Uterus (tissue), 2 donors: ENCODE measurements around the gene LTB4R2.

Experiments
- CTCF ChIP-seq, 4 experiments: fragments of 200-600 bp in 2 of 4; fragments of 450-650 bp in 2 of 4; sonication (generic) in 2 of 4; IDR thresholded peaks; one replicate each; pipeline ENCODE4 v1.5.1; 2016 to 2019; ENCODE audit warnings: antibody characterized with exemption in 4 of 4, mild to moderate bottlenecking in 2 of 4, moderate library complexity in 1 of 4
- POLR2A ChIP-seq, 2 donors: fragments of 450-650 bp; IDR thresholded peaks; one replicate each; pipeline ENCODE4 v1.6.1; 2016; ENCODE audit warnings: antibody characterized with exemption in 2 of 2, mild to moderate bottlenecking in 1 of 2, moderate library complexity in 1 of 2

GRCh38 chr14:24347134-24347533, 37.2 kb downstream of the LTB4R2 start:
- no peak for TF ChIP-seq CTCF (IDR thresholded peaks at IDR 0.05)
- no peak for TF ChIP-seq POLR2A (IDR thresholded peaks at IDR 0.05)
